ENCODE data around the gene RHOC.

Gene RHOC

GRCh38 chr1:112675728-112676381 is 31.1 kb downstream of the RHOC start:
- no peak for DNase-seq

GRCh38 chr1:112674986-112675727 is 31.8 kb downstream of the RHOC start:
- no peak for DNase-seq

- DNase-seq, result peak; percentile 33
These were observed 32.4 kb downstream of the RHOC start, which contains the start of gene MOV10 for GRCh38 chr1:112674440-112674985. TSS of gene MOV10 (plus strand) at chr1:112674659. CDS start at chr1:112674913, 254 bp downstream.

GRCh38 chr1:112673592-112674439 is 33.1 kb downstream of the RHOC start:
- no peak for DNase-seq

GRCh38 chr1:112672842-112673241 is 34.1 kb downstream of the RHOC start:
- DNase-seq, result no peak

GRCh38 chr1:112672009-112672408 is 34.9 kb downstream of the RHOC start:
- no peak for DNase-seq

- no peak for DNase-seq
These were observed 40.0 kb downstream of the RHOC start for GRCh38 chr1:112666946-112667345.

- DNase-seq, result no peak
These were observed 41.1 kb downstream of the RHOC start for GRCh38 chr1:112665857-112666256.

- no peak for DNase-seq
These were observed 55.7 kb downstream of the RHOC start for GRCh38 chr1:112651205-112651604.
